ENCODE results near the gene ZFYVE28. TPM values are rescaled to one million over a fixed set of nuclear protein-coding genes. Genes with fewer than 3 reads are reported as not detected.

The ZFYVE28 gene
- total and polyA plus RNA-seq, 8 donors: 4.9 to 88.8 (median 7.3) TPM

DNA sequence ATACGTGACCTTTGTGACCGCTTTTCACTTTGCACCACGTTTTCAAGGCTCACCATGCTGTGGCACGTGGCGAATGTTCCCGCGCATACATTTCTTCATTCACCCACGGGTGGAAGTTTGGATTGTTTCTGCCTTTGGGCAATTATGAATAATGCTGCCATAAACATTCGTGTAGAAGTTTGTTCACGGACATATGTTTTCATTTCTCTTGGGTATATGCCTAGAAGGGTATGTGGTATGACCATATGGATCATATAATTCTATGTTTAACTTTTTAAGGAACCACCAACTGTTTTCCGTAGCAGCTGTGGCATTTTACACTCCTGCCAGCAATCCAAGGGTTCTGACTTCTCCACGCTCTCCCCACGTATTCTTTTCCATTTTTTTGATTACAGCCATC is 95.6 kb downstream of the ZFYVE28 start:
- Histone ChIP-seq H3K27me3 (no peaks in the 10 kb centered on the region), H3K4me1 (no peaks in the 10 kb centered on the region), H3K36me3 (peaks cover 0 to 7% (median 0%) of the 10 kb centered on the region in 4 donors), H3K4me3 (no peak overlapping the region), H3K27ac (no peak overlapping the region), H3K9me3 (peaks cover 0 to 21% (median 12%) of the 10 kb centered on the region in 4 donors)
- TF ChIP-seq POLR2AphosphoS5 (IDR thresholded peaks at IDR 0.05): no peak
- TF ChIP-seq, protein P1, sequence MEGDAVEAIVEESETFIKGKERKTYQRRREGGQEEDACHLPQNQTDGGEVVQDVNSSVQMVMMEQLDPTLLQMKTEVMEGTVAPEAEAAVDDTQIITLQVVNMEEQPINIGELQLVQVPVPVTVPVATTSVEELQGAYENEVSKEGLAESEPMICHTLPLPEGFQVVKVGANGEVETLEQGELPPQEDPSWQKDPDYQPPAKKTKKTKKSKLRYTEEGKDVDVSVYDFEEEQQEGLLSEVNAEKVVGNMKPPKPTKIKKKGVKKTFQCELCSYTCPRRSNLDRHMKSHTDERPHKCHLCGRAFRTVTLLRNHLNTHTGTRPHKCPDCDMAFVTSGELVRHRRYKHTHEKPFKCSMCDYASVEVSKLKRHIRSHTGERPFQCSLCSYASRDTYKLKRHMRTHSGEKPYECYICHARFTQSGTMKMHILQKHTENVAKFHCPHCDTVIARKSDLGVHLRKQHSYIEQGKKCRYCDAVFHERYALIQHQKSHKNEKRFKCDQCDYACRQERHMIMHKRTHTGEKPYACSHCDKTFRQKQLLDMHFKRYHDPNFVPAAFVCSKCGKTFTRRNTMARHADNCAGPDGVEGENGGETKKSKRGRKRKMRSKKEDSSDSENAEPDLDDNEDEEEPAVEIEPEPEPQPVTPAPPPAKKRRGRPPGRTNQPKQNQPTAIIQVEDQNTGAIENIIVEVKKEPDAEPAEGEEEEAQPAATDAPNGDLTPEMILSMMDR (IDR thresholded peaks at IDR 0.05): no peak
- TF ChIP-seq POLR2A (IDR thresholded peaks at IDR 0.05): no peak
- TF ChIP-seq EP300 (IDR thresholded peaks at IDR 0.05): no peak
- WGBS, 5 donors: 70 to 82% (median 80%) methylated on average over 13 of the region's 13 CpGs
- intact Hi-C loops (cut with DNase I; ENCODE audit: low total_unique reads): no loop called here
- no peak for DNase-seq

DNA sequence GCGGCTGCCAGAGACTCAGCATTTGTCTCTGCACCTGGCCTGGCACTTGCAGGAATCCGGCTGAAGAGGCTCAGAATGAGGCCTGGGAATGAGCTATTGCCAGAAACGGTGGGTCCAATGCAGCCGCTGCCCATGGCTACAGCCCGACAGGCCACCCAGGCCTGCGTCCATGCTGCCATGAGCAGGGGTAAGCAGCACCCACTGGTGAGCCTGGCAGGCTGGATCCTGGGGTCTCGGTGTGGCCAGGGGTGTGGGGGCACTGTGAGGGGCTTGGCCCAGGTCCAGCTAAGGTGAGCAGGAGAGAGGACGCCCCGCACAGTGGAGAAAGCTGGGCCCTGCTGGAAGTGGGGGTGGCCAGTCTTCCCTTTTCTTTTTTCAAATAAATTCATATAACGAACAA is 96.2 kb downstream of the ZFYVE28 start:
- DNase-seq: no peak
- no peak overlapping the region for H3K27ac ChIP-seq
- TF ChIP-seq POLR2AphosphoS5 (IDR thresholded peaks at IDR 0.05) (no peak), EP300 (IDR thresholded peaks at IDR 0.05) (no peak), POLR2A (IDR thresholded peaks at IDR 0.05) (no peak)
- TF ChIP-seq, protein P1 (IDR thresholded peaks at IDR 0.05): no peak
- no peak overlapping the region for H3K4me3 ChIP-seq
- 90 to 95% (median 92%) methylated on average over 6 to 10 of the region's 10 CpGs for WGBS, 5 donors
- H3K27me3 ChIP-seq: no peaks in the 10 kb centered on the region
- peaks cover 0 to under 1% (median 0%) of the 10 kb centered on the region in 4 donors for H3K36me3 ChIP-seq
- intact Hi-C loops (cut with DNase I; ENCODE audit: low total_unique reads): no loop called here
- H3K4me1 ChIP-seq: no peaks in the 10 kb centered on the region
- H3K9me3 ChIP-seq: peaks cover 0 to 15% (median 7%) of the 10 kb centered on the region in 4 donors

DNA sequence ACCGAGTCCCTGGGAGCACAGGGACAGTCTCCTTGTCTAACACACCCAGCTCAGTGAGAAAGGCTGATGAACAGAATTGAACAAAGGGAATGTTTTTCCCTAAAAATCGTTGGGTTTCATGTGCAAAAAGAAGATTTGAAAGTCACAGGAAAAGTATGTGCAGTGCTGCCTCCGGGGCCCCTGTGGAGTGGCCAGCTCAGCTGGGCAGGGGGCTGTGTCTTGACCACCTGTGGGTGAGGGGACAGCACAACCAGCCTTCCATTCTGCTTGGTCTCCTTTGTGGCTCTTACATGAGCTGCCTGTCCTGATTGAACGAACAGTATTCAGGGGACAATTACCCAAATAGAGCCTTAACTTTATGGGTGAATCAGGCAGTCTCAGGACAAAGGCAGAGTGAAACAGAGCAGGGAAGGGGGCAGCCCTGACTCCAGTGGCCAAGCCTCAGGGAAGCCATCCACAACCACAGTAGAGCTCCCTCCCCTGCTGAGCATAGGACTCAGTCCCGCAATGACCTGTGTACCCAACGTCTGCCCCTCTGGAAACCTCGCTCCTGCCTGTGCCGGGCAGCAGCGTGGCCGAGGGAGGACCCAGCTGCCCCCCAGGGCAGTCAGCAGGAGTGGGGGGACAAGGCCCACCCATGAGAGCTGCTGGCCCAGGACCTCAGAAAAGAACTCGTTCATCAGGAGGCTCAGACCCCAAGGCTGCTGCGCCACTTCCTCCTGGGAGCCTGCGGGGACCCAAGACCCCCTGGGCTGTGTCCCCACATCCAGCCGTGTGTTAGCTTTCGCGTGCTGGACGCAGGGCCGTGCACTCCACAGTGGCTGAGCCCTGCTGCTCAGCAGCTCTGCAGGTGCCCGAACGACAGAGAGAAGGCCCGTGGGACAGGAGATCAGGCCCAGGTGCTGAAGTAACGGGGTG is 96.9 kb downstream of the ZFYVE28 start:
- intact Hi-C loops (cut with DNase I; ENCODE audit: low total_unique reads): no loop called here
- 86 to 89% (median 88%) methylated on average over 15 to 22 of the region's 22 CpGs for WGBS, 5 donors
- H3K4me3 ChIP-seq: no peak overlapping the region
- H3K9me3 ChIP-seq: peaks cover 0 to 10% (median 3%) of the 10 kb centered on the region in 4 donors
- no peak for DNase-seq
- no peaks in the 10 kb centered on the region for H3K4me1 ChIP-seq
- H3K36me3 ChIP-seq: no peaks in the 10 kb centered on the region
- H3K27me3 ChIP-seq: no peaks in the 10 kb centered on the region
- H3K27ac ChIP-seq: no peak overlapping the region
- TF ChIP-seq POLR2AphosphoS5 (IDR thresholded peaks at IDR 0.05): no peak
- no peak for TF ChIP-seq EP300 (IDR thresholded peaks at IDR 0.05)
- TF ChIP-seq POLR2A (IDR thresholded peaks at IDR 0.05): no peak
- TF ChIP-seq, protein P1 (IDR thresholded peaks at IDR 0.05): no peak

DNA sequence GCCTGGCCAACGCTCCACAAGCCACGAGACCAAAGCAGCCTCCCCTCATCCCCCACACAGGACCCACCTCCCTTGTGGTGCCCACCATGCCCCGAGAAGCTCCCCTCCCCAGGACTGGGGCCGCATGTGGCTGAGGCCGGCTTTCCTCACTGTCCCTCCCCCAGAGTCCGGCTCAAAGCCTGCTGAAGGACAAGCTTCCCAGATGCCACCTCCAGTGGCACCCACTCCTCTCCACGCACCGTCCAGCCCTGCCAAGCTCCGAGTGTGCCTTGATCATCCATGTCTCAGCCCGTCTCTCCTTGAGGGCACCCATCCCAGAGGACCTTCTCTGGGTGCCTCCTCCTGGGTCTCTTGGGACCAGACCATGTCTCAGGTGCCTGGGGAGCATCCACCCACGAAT is 97.7 kb downstream of the ZFYVE28 start:
- H3K4me3 ChIP-seq: no peak overlapping the region

More for the DNA sequence above, 97.7 kb downstream of the ZFYVE28 start:
- TF ChIP-seq, protein P1 (IDR thresholded peaks at IDR 0.05): no peak
- no peak for TF ChIP-seq EP300 (IDR thresholded peaks at IDR 0.05)
- TF ChIP-seq POLR2AphosphoS5 (IDR thresholded peaks at IDR 0.05): no peak
- no peak for TF ChIP-seq POLR2A (IDR thresholded peaks at IDR 0.05)
- intact Hi-C loops (cut with DNase I; ENCODE audit: low total_unique reads): no loop called here
- no peak overlapping the region for H3K27ac ChIP-seq
- 78 to 90% (median 82%) methylated on average over 9 to 11 of the region's 11 CpGs for WGBS, 5 donors
- H3K27me3 ChIP-seq: no peaks in the 10 kb centered on the region
- no peaks in the 10 kb centered on the region for H3K36me3 ChIP-seq
- DNase-seq: peak in 1 of 2 donors; percentile 17
- peaks cover 0 to 2% (median 0%) of the 10 kb centered on the region in 4 donors for H3K9me3 ChIP-seq
- no peaks in the 10 kb centered on the region for H3K4me1 ChIP-seq

All from stomach (tissue), 9 donors.